Heart right ventricle (tissue), 16 donors: ENCODE results near the gene RARRES1. TPM values are rescaled to one million over a fixed set of nuclear protein-coding genes. Genes with fewer than 3 reads are reported as not detected.

Source experiments
- ATAC-seq, 8 donors: fragments of 200-7000 bp; cut with Tn5 transposase; one replicate each; pipeline ENCODE4 v1.9.1; 2020; ENCODE audit warnings: mild to moderate bottlenecking in 8 of 8, moderate library complexity in 8 of 8, moderate number of reproducible peaks in 1 of 8
- DNase-seq, 2 donors: peaks; one replicate each; pipeline ENCODE4 v3.0.0-alpha.2; 2020
- H3K27ac ChIP-seq, 10 donors: fragments of 200-600 bp; sonication (generic) in 2 of 10; one replicate each; pipeline versions ENCODE4 v1.5.0 to v1.8.0; 2020 to 2022; ENCODE audit warnings: mild to moderate bottlenecking in 3 of 10
- H3K27me3 ChIP-seq, 7 donors: fragments of 200-600 bp; one replicate each; pipeline ENCODE4 v1.8.0; 2021 to 2022; ENCODE audit warnings: mild to moderate bottlenecking in 2 of 7
- H3K36me3 ChIP-seq, 9 donors: fragments of 200-600 bp; sonication (generic) in 1 of 9; one replicate each; pipeline versions ENCODE4 v1.5.0 to v1.8.0; 2020 to 2022; ENCODE audit warnings: mild to moderate bottlenecking in 2 of 9
- H3K4me1 ChIP-seq, 9 donors: fragments of 200-600 bp; sonication (generic) in 1 of 9; one replicate each; pipeline versions ENCODE4 v1.5.0 to v1.8.0; 2020 to 2022; ENCODE audit warnings: mild to moderate bottlenecking in 4 of 9
- H3K4me3 ChIP-seq, 10 donors: fragments of 200-600 bp; sonication (generic) in 2 of 10; one replicate each; pipeline versions ENCODE4 v1.5.0 to v1.8.0; 2020 to 2022; ENCODE audit warnings: mild to moderate bottlenecking in 7 of 10, moderate library complexity in 2 of 10
- H3K9me3 ChIP-seq, 11 donors: fragments of 200-600 bp in 10 of 11; sonication (generic) in 2 of 11; one replicate each; pipeline versions ENCODE4 v1.5.0 to v1.8.0; 2013 to 2022; ENCODE audit warnings: mild to moderate bottlenecking in 2 of 11, control low read depth in 1 of 11, moderate library complexity in 1 of 11
- CTCF ChIP-seq, 9 donors: fragments of 200-600 bp; sonication (generic) in 2 of 9; IDR thresholded peaks; one replicate each; pipeline versions ENCODE4 v1.5.0 to v1.8.0; 2021 to 2022; ENCODE audit warnings: antibody characterized with exemption in 9 of 9, mild to moderate bottlenecking in 5 of 9, moderate library complexity in 1 of 9
- WGBS, 2 donors: extraction: QIAGEN DNeasy Blood & Tissue Kit; methylation state at CpG; one replicate each; pipeline ENCODE4 v1.1.7; 2013; ENCODE audit warnings: inconsistent platforms in 1 of 2; 5-methylcytosine and 5-hydroxymethylcytosine counted together
- intact Hi-C, 10 donors: fragments of 100-400 bp; cut with DNase I; formaldehyde crosslinking; loops; one replicate each; pipeline versions ENCODE4 v1.11.1 to v1.14.2; 2022
- polyA plus RNA-seq, 2 donors: library from polyadenylated mRNA; stranded (reverse); fragments of 200-250 nt; gene quantifications; one replicate each; pipeline ENCODE4 v1.2.3, GENCODE V29; 2013
- total RNA-seq, 10 donors: library from RNA; stranded (reverse); fragmentation: NEBNext Ultra II Directional in 3 of 10; extraction: Animal tissue kit (Norgen Biotek cat#: 25700) in 3 of 10; gene quantifications; one replicate each; pipeline versions ENCODE4 v1.2.1 to v1.2.4, GENCODE V29; 2021 to 2023
- donor health status: Arrhythmogenic right ventricular cardiomyopathy.
- donor health status: ischemic (EF 13 %, LVEDD 7.1; RV severe dilation, severe dysfunction).
- donor health status: healthy with polysubstance abuse.
- donor health status: DM: no; HTN: yes; CAD: no.
- donor health status: DM: no; HTN: no; CAD: no.
- donor health status: ischemic (EF 25% LVEDD 6.9; RV normal size, moderate dysfunction).
- donor health status: ischemic (EF 25% LVEDD 5.7; RV mildly dilated, moderate dysfunction).
- donor health status: healthy.
- donor health status: DM: yes; HTN: yes; CAD: no.
- donor health status: Ischemic cardiomyopathy.
- donor health status: ischemic (EF 35%, LVEDD 5.7; RV mildly dilated, moderate dysfunction).
- donor health status: nonischemic (EF 11% LVEDD 7.7; RV severe dilation, severe dysfunction).
- donor health status: DM: yes; HTN: yes; CAD: no.
- donor health status: PGD.
- donor health status: ischemic (EF 29% LVEDD 5.4; RV normal size, mild dysfunction).
- donor health status: nonischemic (EF 23%, LVEDD 6.1; RV moderate dilation, normal function).

The RARRES1 gene
- total and polyA plus RNA-seq, 12 donors, result 0.32 to 99.0 (median 4.1) TPM

GRCh38 chr3:158678687-158679086 lies 53.6 kb downstream of the RARRES1 start:
- WGBS, 2 donors, result 93 to 97% methylated on average over 2 of the region's 2 CpGs
- intact Hi-C loops, result no loop called here

GRCh38 chr3:158672215-158673176 lies 59.8 kb downstream of the RARRES1 start, which contains the start of gene LXN:
Gene LXN, minus strand, starts transcription at chr3:158672648. Its CDS starts 170 bp downstream, at chr3:158672478.
- Histone ChIP-seq H3K4me1 (peaks cover 0 to 34% (median 18%) of the 10 kb centered on the region in 9 donors), H3K36me3 (peaks cover 0 to 61% (median 9%) of the 10 kb centered on the region in 9 donors), H3K27ac (peak within 1 kb of the TSS; percentile 57 to 89 (median 78)), H3K9me3 (no peaks in the 10 kb centered on the region), H3K27me3 (no peaks in the 10 kb centered on the region), H3K4me3 (peak within 1 kb of the TSS; percentile 25 to 69 (median 56))
- ATAC-seq (peak; percentile 94 to 99 (median 98)), DNase-seq (peak; percentile 78 to 82)
- intact Hi-C loops, result loop anchor here in 4 of 10 donors (5.0 kb wide), 3 partner anchors 115 to 125 kb away; no protein-coding TSS in a partner anchor
- peak; percentile 43 to 80 (median 58) for TF ChIP-seq CTCF (IDR thresholded peaks at IDR 0.05)
- 19 to 21% methylated on average over 30 of the region's 30 CpGs for WGBS, 2 donors

More at GRCh38 chr3:158678687-158679086, 53.6 kb downstream of the RARRES1 start:
- ATAC-seq (no peak), DNase-seq (no peak)
- H3K36me3 ChIP-seq, result peaks cover 0 to 83% (median under 1%) of the 10 kb centered on the region in 9 donors
- H3K27ac ChIP-seq, result no peak overlapping the region
- H3K27me3 ChIP-seq, result no peaks in the 10 kb centered on the region
- no peak overlapping the region for H3K4me3 ChIP-seq
- H3K4me1 ChIP-seq, result peaks cover 0 to 5% (median 0%) of the 10 kb centered on the region in 9 donors
- no peak for TF ChIP-seq CTCF (IDR thresholded peaks at IDR 0.05)
- H3K9me3 ChIP-seq, result no peaks in the 10 kb centered on the region

GRCh38 chr3:158671821-158672214 lies 60.4 kb downstream of the RARRES1 start:
- peak in 5 of 8 donors; percentile 22 to 46 (median 42) for ATAC-seq
- no peaks in the 10 kb centered on the region for H3K27me3 ChIP-seq
- intact Hi-C loops, result loop anchor here in 4 of 10 donors (5.0 kb wide), 3 partner anchors 115 to 125 kb away; no protein-coding TSS in a partner anchor
- peak overlapping the region; percentile 57 to 89 (median 78) for H3K27ac ChIP-seq
- 36 to 43% methylated on average over 6 of the region's 6 CpGs for WGBS, 2 donors
- H3K4me3 ChIP-seq, result peak overlapping the region; percentile 25 to 69 (median 56)
- peaks cover 0 to 61% (median 13%) of the 10 kb centered on the region in 9 donors for H3K36me3 ChIP-seq
- no peak for TF ChIP-seq CTCF (IDR thresholded peaks at IDR 0.05)
- no peak for DNase-seq
- peaks cover 0 to 34% (median 18%) of the 10 kb centered on the region in 9 donors for H3K4me1 ChIP-seq
- no peaks in the 10 kb centered on the region for H3K9me3 ChIP-seq

GRCh38 chr3:158668506-158668905 lies 63.8 kb downstream of the RARRES1 start:
- Histone ChIP-seq H3K4me3 (no peak overlapping the region), H3K27ac (peak overlapping the region in 2 of 10 donors; percentile 22 to 38), H3K36me3 (peaks cover 0 to 78% (median 35%) of the 10 kb centered on the region in 9 donors), H3K9me3 (no peaks in the 10 kb centered on the region), H3K4me1 (peaks cover 0 to 34% (median 18%) of the 10 kb centered on the region in 9 donors), H3K27me3 (no peaks in the 10 kb centered on the region)
- TF ChIP-seq CTCF (IDR thresholded peaks at IDR 0.05), result no peak
- intact Hi-C loops, result loop anchor here in 3 of 10 donors (10.0 kb wide), 2 partner anchors 56 to 126 kb away; no protein-coding TSS in a partner anchor
- 65 to 72% methylated on average over 2 of the region's 2 CpGs for WGBS, 2 donors
- ATAC-seq, result no peak
- DNase-seq, result no peak
